GM19099 (cell line): Measurements from ENCODE around the gene AAGAB.

Experiments used
- POLR2A ChIP-seq: IDR thresholded peaks from 3 replicates; pipeline ENCODE4 v1.6.1; 2011; ENCODE audit warnings: low read depth; ENCODE audit not compliant: insufficient read length; ENCODE audit errors: extremely low read depth

Gene AAGAB

GRCh38 chr15:67199881-67200763, 54.3 kb downstream of the AAGAB start:
- no peak for TF ChIP-seq POLR2A

- TF ChIP-seq POLR2A = no peak
Observed at GRCh38 chr15:67199391-67199790, 55.1 kb downstream of the AAGAB start.

- TF ChIP-seq POLR2A = no peak
Observed at GRCh38 chr15:67198157-67198754, 56.2 kb downstream of the AAGAB start.

- TF ChIP-seq POLR2A = no peak
Observed at GRCh38 chr15:67197364-67197695, 57.1 kb downstream of the AAGAB start.

GRCh38 chr15:67196672-67197363, 57.6 kb downstream of the AAGAB start:
- no peak for TF ChIP-seq POLR2A

- no peak for TF ChIP-seq POLR2A
Observed at GRCh38 chr15:67196222-67196621, 58.2 kb downstream of the AAGAB start.

GRCh38 chr15:67195305-67195704, 59.2 kb downstream of the AAGAB start:
- TF ChIP-seq POLR2A = no peak

GRCh38 chr15:67194171-67195114, 60.0 kb downstream of the AAGAB start:
- TF ChIP-seq POLR2A = no peak

- TF ChIP-seq POLR2A = no peak
Observed at GRCh38 chr15:67193223-67193990, 61.1 kb downstream of the AAGAB start.

- TF ChIP-seq POLR2A = no peak
Observed at GRCh38 chr15:67192185-67192820, 62.2 kb downstream of the AAGAB start.

- TF ChIP-seq POLR2A = no peak
Observed at GRCh38 chr15:67190813-67191212, 63.6 kb downstream of the AAGAB start.

GRCh38 chr15:67190326-67190725, 64.1 kb downstream of the AAGAB start:
- TF ChIP-seq POLR2A = no peak

- TF ChIP-seq POLR2A = no peak
Observed at GRCh38 chr15:67189326-67190051, 65.0 kb downstream of the AAGAB start.

- TF ChIP-seq POLR2A = no peak
Observed at GRCh38 chr15:67188551-67189218, 65.8 kb downstream of the AAGAB start.
